CD4-positive, alpha-beta memory T cell (primary cell): ENCODE measurements around the gene TRAF2. TPM values are rescaled to one million over a fixed set of nuclear protein-coding genes. Genes with fewer than 3 reads are reported as not detected.

Experiments
- CTCF ChIA-PET: fragments of 350-600 bp; sonication (Branson Sonifier 250); formaldehyde crosslinking; loops from one replicate; lab custom pipeline; 2021; ENCODE audit warnings: inconsistent platforms; ENCODE audit not compliant: partially characterized antibody; lab: Charles Lee
- POLR2A ChIA-PET: fragments of 350-600 bp; sonication (Branson Sonifier 250); formaldehyde crosslinking; loops from one replicate; lab custom pipeline; 2021; ENCODE audit not compliant: partially characterized antibody; lab: Charles Lee
- DNase-seq, 5 donors: peaks; one replicate each; pipeline versions ENCODE4 v3.0.0 to v3.0.0-alpha.2; 2020 to 2022; ENCODE audit warnings: mixed read lengths in 1 of 5
- H3K27ac ChIP-seq: one replicate; pipeline ENCODE4 v1.7.0; 2013; ENCODE audit warnings: low read depth, low read length
- H3K27me3 ChIP-seq: 2 replicates; pipeline ENCODE4 v1.7.0; 2013; ENCODE audit warnings: mild to moderate bottlenecking, low read length, moderate library complexity; ENCODE audit not compliant: insufficient read depth
- H3K36me3 ChIP-seq: 2 replicates; pipeline ENCODE4 v1.7.0; 2013; ENCODE audit warnings: mild to moderate bottlenecking, low read length, moderate library complexity; ENCODE audit not compliant: insufficient read depth
- H3K4me1 ChIP-seq: 2 replicates; pipeline ENCODE4 v1.7.0; 2013; ENCODE audit warnings: mild to moderate bottlenecking, low read length, moderate library complexity; ENCODE audit not compliant: insufficient read depth
- H3K4me3 ChIP-seq, 2 donors: one replicate each; pipeline ENCODE4 v1.7.0; 2013; ENCODE audit warnings: low read length in 2 of 2, mild to moderate bottlenecking in 1 of 2
- H3K9me3 ChIP-seq, 2 donors: one replicate each; pipeline ENCODE4 v1.7.0; 2013; ENCODE audit warnings: low read length in 2 of 2, control low read depth in 1 of 2; ENCODE audit not compliant: control insufficient read depth in 1 of 2
- H3K27ac Mint-ChIP-seq, 7 donors: one replicate each; pipeline ENCODE4 v1.8.0; 2020 to 2021; ENCODE audit warnings: mixed read lengths in 7 of 7, mild to moderate bottlenecking in 6 of 7, inconsistent platforms in 3 of 7, moderate library complexity in 3 of 7
- H3K27me3 Mint-ChIP-seq, 2 donors: one replicate each; pipeline ENCODE4 v1.8.0; 2020 to 2021; ENCODE audit warnings: mixed read lengths in 2 of 2
- H3K36me3 Mint-ChIP-seq, 2 donors: one replicate each; pipeline ENCODE4 v1.8.0; 2020 to 2021; ENCODE audit warnings: mixed read lengths in 2 of 2, inconsistent platforms in 1 of 2, mild to moderate bottlenecking in 1 of 2
- H3K4me1 Mint-ChIP-seq, 4 donors: one replicate each; pipeline ENCODE4 v1.8.0; 2020 to 2021; ENCODE audit warnings: mixed read lengths in 4 of 4, mild to moderate bottlenecking in 1 of 4
- H3K4me3 Mint-ChIP-seq, 8 donors: one replicate each; pipeline ENCODE4 v1.8.0; 2020 to 2021; ENCODE audit warnings: mixed read lengths in 8 of 8, mild to moderate bottlenecking in 7 of 8, moderate library complexity in 6 of 8, inconsistent platforms in 3 of 8
- H3K9me3 Mint-ChIP-seq, 8 donors: one replicate each; pipeline ENCODE4 v1.8.0; 2020 to 2021; ENCODE audit warnings: mixed read lengths in 8 of 8, mild to moderate bottlenecking in 5 of 8, inconsistent platforms in 3 of 8, moderate library complexity in 1 of 8
- intact Hi-C: fragments of 100-400 bp; cut with micrococcal nuclease; formaldehyde crosslinking; loops from one replicate; pipeline ENCODE4 v1.15.1; 2023
- polyA plus RNA-seq, 2 donors: library from polyadenylated mRNA; unstranded; fragments of 300-500 nt; fragmentation: Illumina TruSeq; gene quantifications; one replicate each; pipeline ENCODE4 v1.2.3, GENCODE V29; 2021
- total RNA-seq, 2 experiments: library from RNA; stranded (reverse); gene quantifications; one replicate each; pipeline ENCODE4 v1.2.3, GENCODE V29; 2021

TRAF2 gene
- total and polyA plus RNA-seq, 4 experiments from 2014 or later = 11.1 to 43.2 (median 32.7) TPM

DNA sequence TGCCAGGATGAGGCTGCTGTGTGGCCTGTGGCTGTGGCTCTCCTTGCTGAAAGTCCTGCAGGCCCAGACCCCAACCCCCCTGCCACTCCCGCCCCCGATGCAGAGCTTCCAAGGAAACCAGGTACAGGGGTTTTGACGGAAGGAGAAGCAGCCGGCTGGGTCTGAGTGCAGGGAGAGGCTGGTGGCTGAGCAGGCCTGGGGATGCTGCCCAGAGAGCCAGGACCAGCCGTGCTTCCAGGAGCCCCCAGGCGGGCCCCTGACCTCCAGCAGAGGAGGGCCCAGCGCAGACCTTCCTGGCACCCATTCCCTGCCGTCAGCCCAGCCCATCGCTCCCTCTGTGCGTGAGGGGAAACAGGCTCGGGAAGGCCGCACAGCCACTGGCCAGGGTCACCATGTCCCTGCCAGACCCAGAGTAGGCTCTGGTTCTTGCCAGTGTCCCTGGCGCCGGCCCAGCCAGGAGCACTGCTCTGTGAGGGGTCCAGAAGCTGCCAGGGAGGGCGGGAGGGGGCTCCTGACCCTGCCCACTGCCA is 66.1 kb downstream of the TRAF2 start:
- CTCF ChIA-PET = no interaction called here
- no peaks in the 10 kb centered on the region for H3K27me3 ChIP-seq

DNA sequence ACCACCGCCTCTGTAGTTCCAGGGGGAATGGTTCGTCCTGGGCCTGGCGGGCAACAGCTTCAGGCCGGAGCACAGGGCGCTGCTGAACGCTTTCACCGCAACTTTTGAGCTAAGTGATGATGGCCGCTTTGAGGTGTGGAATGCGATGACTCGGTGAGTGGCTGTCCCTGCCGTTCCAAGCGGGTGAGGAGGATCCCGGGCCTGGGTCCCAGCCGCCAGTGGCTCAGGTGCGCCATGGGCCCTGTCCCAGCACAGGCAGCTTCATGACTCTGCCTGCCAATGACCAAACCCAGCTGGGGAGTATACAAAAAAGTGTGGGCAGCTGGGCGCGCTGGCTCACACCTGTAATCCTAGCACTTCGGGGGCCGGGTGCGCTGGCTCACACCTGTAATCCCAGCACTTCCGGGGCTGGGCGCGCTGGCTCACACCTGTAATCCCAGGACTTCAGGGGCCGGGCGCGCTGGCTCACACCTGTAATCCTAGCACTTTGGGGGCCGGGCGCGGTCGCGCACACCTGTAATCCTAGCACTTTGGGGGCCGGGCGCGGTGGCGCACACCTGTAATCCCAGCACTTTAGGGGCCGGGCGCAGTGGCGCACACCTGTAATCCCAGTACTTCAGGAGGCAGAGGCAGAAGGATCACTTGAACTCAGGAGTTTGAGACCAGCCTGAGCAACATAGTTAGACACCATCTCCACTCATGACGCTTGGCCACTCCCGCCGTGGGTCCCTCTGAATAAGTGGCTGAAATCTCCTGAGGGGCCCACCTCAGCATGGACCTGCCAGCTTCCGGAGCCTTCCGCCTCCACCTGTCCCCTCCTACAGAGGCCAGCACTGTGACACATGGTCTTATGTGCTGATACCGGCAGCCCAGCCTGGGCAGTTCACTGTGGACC is 66.8 kb downstream of the TRAF2 start:
- peaks cover 5 to 16% (median 12%) of the 10 kb centered on the region in 4 donors for H3K4me1 Mint-ChIP-seq
- H3K36me3 Mint-ChIP-seq = peaks cover 0 to 9% of the 10 kb centered on the region in 2 donors
- Histone ChIP-seq H3K36me3 (no peaks in the 10 kb centered on the region), H3K27me3 (no peaks in the 10 kb centered on the region), H3K4me3 (no peak overlapping the region), H3K9me3 (no peaks in the 10 kb centered on the region), H3K4me1 (peaks cover 15% of the 10 kb centered on the region), H3K27ac (no peak overlapping the region)
- no peak overlapping the region for H3K4me3 Mint-ChIP-seq
- no peaks in the 10 kb centered on the region for H3K27me3 Mint-ChIP-seq
- no peak for DNase-seq
- intact Hi-C loops = no loop called here
- peak overlapping the region in 1 of 7 donors; percentile 56 for H3K27ac Mint-ChIP-seq
- ChIA-PET POLR2A (interaction anchor here (1.1 kb wide), 1 partner anchor 32 kb away, joined by 3 read pairs; no protein-coding TSS in a partner anchor), CTCF (no interaction called here)
- peaks cover 0 to 6% (median 0%) of the 10 kb centered on the region in 8 donors for H3K9me3 Mint-ChIP-seq

More for the DNA sequence above, 66.1 kb downstream of the TRAF2 start:
- Mint-ChIP-seq H3K4me3 (no peak overlapping the region), H3K36me3 (peaks cover 0 to 9% of the 10 kb centered on the region in 2 donors), H3K27ac (no peak overlapping the region), H3K4me1 (peaks cover 5 to 16% (median 9%) of the 10 kb centered on the region in 4 donors), H3K9me3 (peaks cover 0 to 6% (median 0%) of the 10 kb centered on the region in 8 donors), H3K27me3 (no peaks in the 10 kb centered on the region)
- intact Hi-C loops = no loop called here
- no peaks in the 10 kb centered on the region for H3K9me3 ChIP-seq
- H3K4me1 ChIP-seq = peaks cover 12% of the 10 kb centered on the region
- POLR2A ChIA-PET = interaction anchor here (1.5 to 2.2 kb wide), 2 partner anchors 8 to 22 kb away, joined by 5 to 14 read pairs; no protein-coding TSS in a partner anchor
- no peak overlapping the region for H3K4me3 ChIP-seq
- no peaks in the 10 kb centered on the region for H3K36me3 ChIP-seq
- DNase-seq = no peak
- no peak overlapping the region for H3K27ac ChIP-seq

DNA sequence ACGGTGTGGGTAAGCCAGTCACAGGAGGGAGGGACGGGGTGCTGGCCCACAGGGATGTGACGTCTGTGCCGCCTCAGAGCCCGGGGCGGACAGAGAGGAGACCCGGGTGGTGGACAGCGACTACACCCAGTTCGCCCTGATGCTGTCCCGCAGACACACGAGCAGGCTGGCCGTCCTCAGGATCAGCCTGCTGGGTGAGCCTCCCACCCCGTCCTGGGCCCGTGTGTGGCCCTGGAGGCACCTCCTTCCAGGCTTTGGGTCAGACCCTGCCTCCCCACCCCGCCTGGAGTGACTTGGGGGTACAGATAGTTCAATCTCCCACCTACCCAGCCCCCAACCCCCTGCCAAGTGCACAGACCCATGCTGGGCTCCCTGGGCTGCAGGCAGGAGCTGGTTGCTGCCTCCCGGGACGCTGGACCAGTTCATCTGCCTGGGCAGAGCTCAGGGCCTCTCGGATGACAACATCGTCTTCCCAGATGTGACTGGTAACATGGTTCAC is 67.5 kb downstream of the TRAF2 start:
- DNase-seq = peak in 1 of 5 donors; percentile 9
- peaks cover 0 to 6% (median 0%) of the 10 kb centered on the region in 8 donors for H3K9me3 Mint-ChIP-seq
- no peaks in the 10 kb centered on the region for H3K27me3 Mint-ChIP-seq
- Histone ChIP-seq H3K27me3 (no peaks in the 10 kb centered on the region), H3K27ac (no peak overlapping the region), H3K9me3 (no peaks in the 10 kb centered on the region), H3K36me3 (no peaks in the 10 kb centered on the region), H3K4me3 (no peak overlapping the region), H3K4me1 (peaks cover 22% of the 10 kb centered on the region)
- intact Hi-C loops = no loop called here
- CTCF ChIA-PET = no interaction called here
- POLR2A ChIA-PET = interaction anchor here (1.1 kb wide), 1 partner anchor 31 kb away, joined by 3 read pairs; no protein-coding TSS in a partner anchor
- peaks cover 0 to 9% of the 10 kb centered on the region in 2 donors for H3K36me3 Mint-ChIP-seq
- H3K27ac Mint-ChIP-seq = no peak overlapping the region
- no peak overlapping the region for H3K4me3 Mint-ChIP-seq
- H3K4me1 Mint-ChIP-seq = peaks cover 4 to 23% (median 11%) of the 10 kb centered on the region in 4 donors

DNA sequence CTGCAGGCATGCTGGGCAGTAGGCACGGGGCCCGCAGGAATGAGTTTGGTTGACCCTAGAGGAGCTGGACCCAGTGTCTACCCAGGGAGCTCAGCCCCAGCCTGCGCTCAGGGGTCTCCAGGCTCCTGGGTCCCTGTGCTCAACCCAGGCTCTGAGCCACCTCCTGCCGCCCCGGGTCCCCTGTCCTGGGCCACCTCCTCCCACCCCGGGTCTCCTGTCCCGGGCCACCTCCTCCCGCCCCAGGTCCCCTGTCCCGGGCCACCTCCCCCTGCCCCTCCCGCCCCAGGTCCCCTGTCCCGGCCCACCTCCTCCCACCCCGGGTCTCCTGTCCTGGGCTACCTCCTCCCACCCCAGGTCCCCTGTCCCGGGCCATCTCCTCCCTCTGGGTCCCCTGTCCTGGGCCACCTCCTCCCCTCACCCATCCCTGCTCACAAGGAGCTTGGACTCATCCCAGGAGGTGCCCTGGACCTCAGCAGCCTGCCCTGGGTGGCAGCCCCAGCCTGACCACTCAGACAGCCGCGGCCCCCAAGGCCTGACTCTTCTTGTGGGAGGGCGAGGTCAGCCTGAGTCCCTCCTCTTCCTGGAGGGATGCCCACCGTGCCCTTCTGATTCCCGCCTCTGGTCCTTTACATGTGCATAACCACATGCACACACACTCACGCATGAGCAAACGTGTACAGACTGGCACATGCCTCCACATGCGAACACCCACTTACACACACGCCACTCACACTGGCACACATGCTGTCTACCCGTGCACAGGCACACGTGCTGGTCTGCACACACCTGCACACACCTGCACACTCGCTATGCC is 68.2 kb downstream of the TRAF2 start:
- H3K9me3 ChIP-seq = no peaks in the 10 kb centered on the region
- Mint-ChIP-seq H3K36me3 (peaks cover 0 to 9% of the 10 kb centered on the region in 2 donors), H3K4me3 (no peak overlapping the region), H3K27me3 (no peaks in the 10 kb centered on the region), H3K9me3 (peaks cover 0 to 6% (median 0%) of the 10 kb centered on the region in 8 donors), H3K4me1 (peaks cover 4 to 29% (median 11%) of the 10 kb centered on the region in 4 donors), H3K27ac (peak overlapping the region in 1 of 7 donors; percentile 78)
- H3K4me1 ChIP-seq = peaks cover 25% of the 10 kb centered on the region
- no peaks in the 10 kb centered on the region for H3K36me3 ChIP-seq
- DNase-seq = peak in 1 of 5 donors; percentile 24
- H3K27ac ChIP-seq = no peak overlapping the region
- POLR2A ChIA-PET = interaction anchor here (1.0 kb wide), 1 partner anchor 38 kb away, joined by 3 read pairs; the partner anchor contains the start of gene PAXX
- H3K4me3 ChIP-seq = no peak overlapping the region
- CTCF ChIA-PET = no interaction called here
- intact Hi-C loops = no loop called here
- no peaks in the 10 kb centered on the region for H3K27me3 ChIP-seq

DNA sequence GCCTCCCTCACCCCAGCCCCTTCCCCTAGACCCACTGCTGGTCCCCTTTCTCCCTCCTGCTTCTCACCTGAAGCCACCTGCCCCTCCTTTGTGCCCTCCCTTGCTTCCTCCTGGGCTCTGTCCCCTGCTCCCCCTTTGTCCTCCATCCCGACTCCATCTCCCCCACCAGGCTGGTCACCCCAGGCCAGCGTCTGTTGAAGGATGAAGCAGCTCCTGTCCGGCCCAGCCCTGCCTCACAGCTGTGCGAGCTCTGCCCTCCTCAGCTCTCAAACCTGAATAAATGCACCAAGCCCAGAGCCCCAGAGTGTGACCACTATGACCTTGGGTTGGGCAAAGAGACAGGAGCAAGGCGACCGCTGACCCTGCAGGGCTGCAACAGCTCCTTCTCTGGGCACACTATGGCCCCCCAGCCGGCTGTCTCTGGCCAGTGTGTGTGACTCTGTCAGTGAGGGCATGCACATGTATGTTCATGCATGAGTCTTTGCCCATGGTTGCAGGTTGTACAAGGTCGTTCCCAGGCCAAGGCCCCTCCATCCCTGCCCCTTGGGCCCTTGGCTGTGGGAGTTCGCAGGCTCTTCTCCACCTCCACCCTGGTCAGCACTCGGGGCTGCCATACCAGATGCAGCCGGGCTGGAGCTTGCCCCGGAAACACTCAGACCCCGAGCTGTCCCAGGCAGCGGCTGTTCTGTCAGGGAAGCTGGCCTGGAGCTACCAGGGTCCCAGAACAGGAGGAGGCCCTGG is 69.1 kb downstream of the TRAF2 start:
- intact Hi-C loops = no loop called here
- Mint-ChIP-seq H3K27ac (peak overlapping the region in 1 of 7 donors; percentile 80), H3K4me3 (no peak overlapping the region), H3K9me3 (peaks cover 0 to 6% (median 0%) of the 10 kb centered on the region in 8 donors), H3K4me1 (peaks cover 6 to 36% (median 10%) of the 10 kb centered on the region in 4 donors), H3K36me3 (peaks cover 0 to 9% of the 10 kb centered on the region in 2 donors), H3K27me3 (no peaks in the 10 kb centered on the region)
- Histone ChIP-seq H3K27me3 (no peaks in the 10 kb centered on the region), H3K36me3 (no peaks in the 10 kb centered on the region), H3K9me3 (no peaks in the 10 kb centered on the region), H3K4me1 (peaks cover 29% of the 10 kb centered on the region), H3K4me3 (no peak overlapping the region), H3K27ac (no peak overlapping the region)
- ChIA-PET POLR2A (interaction anchor here (1.0 kb wide), 1 partner anchor 37 kb away, joined by 3 read pairs; the partner anchor contains the start of gene PAXX), CTCF (no interaction called here)
- no peak for DNase-seq

DNA sequence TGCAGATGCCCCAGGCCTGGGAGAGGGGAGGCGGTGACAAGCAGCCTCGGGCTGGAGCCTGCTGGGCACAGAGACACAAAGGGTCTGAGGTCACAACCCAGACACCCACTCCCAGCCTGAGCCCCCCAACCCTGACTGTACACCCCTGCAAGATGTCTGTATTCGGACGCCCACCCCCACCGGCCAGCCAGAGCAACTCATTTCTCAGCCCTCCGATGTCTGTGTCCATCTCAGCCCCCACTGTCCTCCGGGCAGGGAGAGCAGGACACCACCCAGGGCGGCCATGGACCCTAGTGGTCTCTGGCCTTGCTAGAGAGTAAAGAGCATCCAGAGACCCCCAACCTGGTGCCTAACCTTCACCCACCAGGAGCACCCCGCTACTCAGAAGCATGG is 69.6 kb downstream of the TRAF2 start:
- H3K27me3 ChIP-seq = no peaks in the 10 kb centered on the region
- H3K36me3 Mint-ChIP-seq = peaks cover 0 to 9% of the 10 kb centered on the region in 2 donors
- H3K4me3 Mint-ChIP-seq = peak overlapping the region in 1 of 8 donors; percentile 49
- peak in 1 of 5 donors; percentile 34 for DNase-seq
- intact Hi-C loops = no loop called here
- H3K27ac Mint-ChIP-seq = no peak overlapping the region
- peaks cover 0 to 6% (median 0%) of the 10 kb centered on the region in 8 donors for H3K9me3 Mint-ChIP-seq
- H3K27me3 Mint-ChIP-seq = no peaks in the 10 kb centered on the region
- ChIA-PET POLR2A (no interaction called here), CTCF (no interaction called here)
- no peaks in the 10 kb centered on the region for H3K9me3 ChIP-seq
- H3K4me1 Mint-ChIP-seq = peaks cover 5 to 36% (median 9%) of the 10 kb centered on the region in 4 donors
- H3K4me3 ChIP-seq = no peak overlapping the region
- no peak overlapping the region for H3K27ac ChIP-seq
- peaks cover 28% of the 10 kb centered on the region for H3K4me1 ChIP-seq
- H3K36me3 ChIP-seq = no peaks in the 10 kb centered on the region
